LNCAP (cell line): ENCODE measurements around the gene RCSD1.

ENCODE experiments used
- CTCF ChIP-seq: fragments of 450-650 bp; IDR thresholded peaks from 2 replicates; pipeline ENCODE4 v1.5.1; 2017; ENCODE audit warnings: mild to moderate bottlenecking

The RCSD1 gene

GRCh38 chr1:167679714-167680113 is 49.7 kb downstream of the RCSD1 start:
- no peak for TF ChIP-seq CTCF

- TF ChIP-seq CTCF = no peak
Measured at GRCh38 chr1:167681024-167681423, 51.0 kb downstream of the RCSD1 start.

- TF ChIP-seq CTCF = no peak
Measured at GRCh38 chr1:167681451-167682098, 51.5 kb downstream of the RCSD1 start.

GRCh38 chr1:167683226-167683625 is 53.2 kb downstream of the RCSD1 start:
- no peak for TF ChIP-seq CTCF

GRCh38 chr1:167683641-167684502 is 53.8 kb downstream of the RCSD1 start:
- TF ChIP-seq CTCF = no peak

GRCh38 chr1:167685844-167686243 is 55.8 kb downstream of the RCSD1 start:
- no peak for TF ChIP-seq CTCF

GRCh38 chr1:167687919-167688519 is 58.0 kb downstream of the RCSD1 start:
- TF ChIP-seq CTCF = peak; percentile 97
